K562 (cell line): Measurements from ENCODE around the gene ALS2CL.

ENCODE experiments used
- SIRT6 ChIP-seq: IDR thresholded peaks from one replicate; pipeline ENCODE4 v1.6.1; 2012; ENCODE audit warnings: low read depth, mild to moderate bottlenecking, control low read depth, inconsistent platforms, low read length, moderate library complexity
- TF ChIP-seq, protein P1 (sequence below): fragments of 450-650 bp; formaldehyde crosslinking; IDR thresholded peaks from 2 replicates; pipeline ENCODE4 v1.4.0; 2020; ENCODE audit warnings: mild to moderate bottlenecking, moderate library complexity

- no peak for TF ChIP-seq SIRT6
- TF ChIP-seq, protein P1, sequence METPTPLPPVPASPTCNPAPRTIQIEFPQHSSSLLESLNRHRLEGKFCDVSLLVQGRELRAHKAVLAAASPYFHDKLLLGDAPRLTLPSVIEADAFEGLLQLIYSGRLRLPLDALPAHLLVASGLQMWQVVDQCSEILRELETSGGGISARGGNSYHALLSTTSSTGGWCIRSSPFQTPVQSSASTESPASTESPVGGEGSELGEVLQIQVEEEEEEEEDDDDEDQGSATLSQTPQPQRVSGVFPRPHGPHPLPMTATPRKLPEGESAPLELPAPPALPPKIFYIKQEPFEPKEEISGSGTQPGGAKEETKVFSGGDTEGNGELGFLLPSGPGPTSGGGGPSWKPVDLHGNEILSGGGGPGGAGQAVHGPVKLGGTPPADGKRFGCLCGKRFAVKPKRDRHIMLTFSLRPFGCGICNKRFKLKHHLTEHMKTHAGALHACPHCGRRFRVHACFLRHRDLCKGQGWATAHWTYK (CRISPR knock-in tag), result no peak
These were observed 25.6 kb upstream of the ALS2CL start for GRCh38 chr3:46719044-46719565.
